ENCODE data around the gene ALG2.
"Not testable (repeated sequence)": the region's sequence is repeated elsewhere in the genome, so short reads cannot be mapped to it uniquely, and the experiment has no call there.

Gene ALG2

GRCh38 chr9:99238331-99238730 is 16.6 kb upstream of the ALG2 start:
- DNase-seq (ENCODE audit: low spot score) = no peak

DNA sequence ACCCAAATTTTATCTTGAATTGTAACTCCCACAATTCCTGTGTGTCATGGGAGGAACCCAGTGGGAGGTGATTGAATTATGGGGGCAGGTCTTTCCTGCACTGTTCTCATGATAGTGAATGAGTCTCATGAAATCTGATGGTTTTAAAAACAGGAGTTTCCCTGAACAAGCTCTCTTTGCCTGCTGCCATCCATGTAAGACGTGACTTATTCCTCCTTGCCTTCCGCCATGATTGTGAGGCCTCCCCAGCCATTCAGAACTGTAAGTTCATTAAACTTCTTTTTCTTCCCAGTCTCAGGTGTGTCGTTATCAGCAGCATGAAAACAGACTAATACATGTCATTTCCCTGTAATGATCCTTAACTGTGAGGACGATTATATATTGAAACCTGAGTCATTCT is 16.1 kb upstream of the ALG2 start:
- DNase-seq (ENCODE audit: low spot score) = not testable (repeated sequence)

- no peak for DNase-seq (ENCODE audit: low spot score)
Measured at GRCh38 chr9:99237356-99237755, 15.6 kb upstream of the ALG2 start.

GRCh38 chr9:99235926-99236634 is 14.3 kb upstream of the ALG2 start:
- no peak for DNase-seq (ENCODE audit: low spot score)

DNA sequence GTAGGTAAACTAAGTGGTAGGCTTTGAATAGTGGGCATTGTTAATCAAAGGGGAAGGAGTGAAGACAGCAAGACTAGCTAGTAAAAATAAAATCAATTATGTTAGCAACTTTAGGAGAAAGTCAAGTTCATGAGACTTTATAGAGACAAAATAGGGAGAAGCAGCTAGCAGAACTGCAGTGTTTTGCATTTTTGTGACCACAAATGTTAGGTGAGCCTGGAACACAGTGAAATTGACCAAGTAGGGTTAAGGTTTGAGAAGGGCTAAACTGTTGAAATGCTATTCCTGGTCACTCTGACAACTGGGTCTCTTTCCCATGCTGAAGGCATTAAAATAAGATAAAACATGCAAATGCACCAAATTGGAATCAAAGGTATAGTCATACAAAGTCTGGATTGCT is 13.3 kb upstream of the ALG2 start:
- DNase-seq (ENCODE audit: low spot score) = no peak

- no peak for DNase-seq (ENCODE audit: low spot score)
Measured at GRCh38 chr9:99234618-99235017, 12.9 kb upstream of the ALG2 start.

- DNase-seq (ENCODE audit: low spot score) = no peak
Measured at GRCh38 chr9:99231711-99232110, 10.0 kb upstream of the ALG2 start.

DNA sequence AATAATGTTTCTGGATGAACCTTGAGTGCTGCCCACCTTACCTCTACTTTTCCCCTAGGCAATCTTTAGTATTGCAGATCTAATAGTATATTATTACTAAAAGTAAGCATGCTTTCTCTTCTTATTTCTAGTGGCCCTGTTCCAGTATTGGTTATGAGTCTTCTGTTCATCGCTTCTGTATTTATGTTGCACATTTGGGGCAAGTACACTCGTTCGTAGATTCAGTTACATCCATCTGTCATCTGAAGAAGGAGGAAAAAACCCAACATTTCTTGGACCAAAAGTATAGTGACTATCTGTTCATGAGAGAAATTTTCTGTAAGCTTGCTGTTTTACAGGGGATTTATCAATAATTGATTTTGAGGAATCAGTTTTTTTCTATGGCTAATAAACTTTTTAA is 8.5 kb upstream of the ALG2 start:
- DNase-seq (ENCODE audit: low spot score) = no peak

DNA sequence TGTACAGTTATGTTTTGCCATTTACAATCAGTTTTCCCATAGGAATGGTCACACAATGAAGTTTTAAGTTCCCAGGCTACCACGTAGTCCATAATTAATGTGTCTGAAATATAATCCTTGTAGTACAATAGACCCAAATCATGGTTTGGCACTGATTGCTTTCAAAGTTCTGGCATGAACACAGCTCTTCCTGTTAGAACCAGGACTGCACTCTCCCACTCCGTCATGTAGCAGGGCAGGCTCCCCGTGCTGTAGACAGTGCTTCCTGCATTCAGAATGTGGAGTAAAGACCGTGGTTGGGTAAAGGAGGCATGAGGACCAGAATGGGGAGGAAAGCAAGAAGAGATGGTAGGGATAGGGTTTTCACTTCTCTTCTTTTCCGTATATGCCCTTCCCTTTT is 4.3 kb upstream of the ALG2 start:
- no peak for DNase-seq (ENCODE audit: low spot score)

DNA sequence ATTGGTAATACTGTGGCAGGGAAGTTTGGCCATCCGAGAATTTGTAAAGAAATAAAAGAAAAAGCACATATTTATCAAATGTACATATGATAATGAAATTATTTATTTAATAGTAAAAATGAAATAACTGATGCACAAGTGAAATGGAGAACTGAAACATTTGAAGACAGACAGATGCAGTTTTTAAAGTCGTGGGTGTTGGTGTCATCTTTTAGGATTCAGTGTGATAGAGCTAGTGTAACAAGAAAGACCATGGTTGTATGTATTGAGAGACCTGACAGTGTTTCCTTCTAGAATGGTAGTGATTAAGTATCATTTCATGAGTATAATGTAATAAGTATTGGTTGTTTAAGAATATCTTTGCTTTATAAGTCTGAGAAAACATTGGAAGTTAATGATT is 2.7 kb upstream of the ALG2 start:
- no peak for DNase-seq (ENCODE audit: low spot score)

DNA sequence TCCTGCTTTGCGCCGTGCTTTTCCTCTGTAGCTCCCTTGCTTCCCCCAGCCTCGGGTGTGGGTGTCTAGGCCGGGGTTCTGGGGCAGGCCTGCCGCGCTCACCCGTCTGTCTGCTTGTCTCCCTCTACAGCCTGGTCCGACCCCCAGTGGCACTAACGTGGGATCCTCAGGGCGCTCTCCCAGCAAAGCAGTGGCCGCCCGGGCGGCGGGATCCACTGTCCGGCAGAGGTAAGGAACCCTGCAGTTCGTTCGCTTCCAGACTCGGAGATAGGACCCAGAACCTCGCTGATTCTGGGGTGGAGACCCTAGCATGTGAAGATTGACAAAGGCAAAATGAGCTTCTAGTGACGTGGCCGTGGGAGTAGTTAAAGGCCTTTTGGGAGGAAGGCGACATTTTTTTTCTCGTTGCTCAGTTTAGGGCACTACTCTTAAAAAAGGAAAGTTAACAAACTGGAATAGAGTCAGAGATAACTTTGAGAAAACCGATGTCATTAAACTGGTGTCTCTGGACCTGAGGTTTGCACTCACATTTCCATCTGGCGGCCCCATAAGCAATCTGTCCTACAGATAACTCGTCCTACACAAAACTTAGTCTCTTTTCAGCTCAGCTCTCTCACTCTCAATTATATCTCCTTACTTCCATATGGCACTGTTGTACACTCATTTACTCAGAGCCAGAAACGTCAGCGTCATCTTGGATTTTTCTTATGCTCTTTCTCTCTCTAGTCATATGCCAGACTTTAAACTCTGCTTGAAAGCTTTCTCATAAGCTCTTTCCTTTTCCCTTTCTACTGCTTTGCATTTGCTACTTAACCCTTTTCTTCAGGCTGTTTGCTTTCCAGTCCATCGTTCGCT is 901 bp upstream of the ALG2 start:
- DNase-seq (ENCODE audit: low spot score) = peak; percentile 10

GRCh38 chr9:99221266-99221620 is 499 bp downstream of the ALG2 start:
- DNase-seq (ENCODE audit: low spot score) = no peak

- no peak for DNase-seq (ENCODE audit: low spot score)
Measured at GRCh38 chr9:99220011-99220410, 1.7 kb downstream of the ALG2 start.

- no peak for DNase-seq (ENCODE audit: low spot score)
Measured at GRCh38 chr9:99216073-99216472, 5.7 kb downstream of the ALG2 start.

- DNase-seq (ENCODE audit: low spot score) = no peak
Measured at GRCh38 chr9:99213197-99213596, 8.5 kb downstream of the ALG2 start.

DNA sequence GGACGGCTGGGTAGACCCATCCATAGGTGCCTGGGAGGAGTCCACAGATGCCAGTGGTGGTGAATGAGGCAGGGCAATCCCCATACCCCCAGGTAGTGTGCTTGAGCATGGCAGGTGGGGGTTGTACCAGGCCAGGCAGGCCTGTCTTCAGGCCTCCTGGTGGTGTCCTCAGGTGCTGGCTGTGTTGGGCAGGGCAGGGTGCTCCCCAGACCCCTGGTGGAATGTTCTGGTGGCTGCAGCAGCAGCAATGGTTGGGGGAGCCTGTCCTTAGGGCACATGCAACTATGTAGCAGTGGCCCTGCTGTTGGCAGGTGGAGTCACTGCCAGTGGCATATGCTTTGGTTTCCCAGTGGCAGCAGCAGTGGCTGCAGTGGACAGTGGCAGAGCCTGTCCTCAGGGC is 10.0 kb downstream of the ALG2 start:
- no peak for DNase-seq (ENCODE audit: low spot score)

DNA sequence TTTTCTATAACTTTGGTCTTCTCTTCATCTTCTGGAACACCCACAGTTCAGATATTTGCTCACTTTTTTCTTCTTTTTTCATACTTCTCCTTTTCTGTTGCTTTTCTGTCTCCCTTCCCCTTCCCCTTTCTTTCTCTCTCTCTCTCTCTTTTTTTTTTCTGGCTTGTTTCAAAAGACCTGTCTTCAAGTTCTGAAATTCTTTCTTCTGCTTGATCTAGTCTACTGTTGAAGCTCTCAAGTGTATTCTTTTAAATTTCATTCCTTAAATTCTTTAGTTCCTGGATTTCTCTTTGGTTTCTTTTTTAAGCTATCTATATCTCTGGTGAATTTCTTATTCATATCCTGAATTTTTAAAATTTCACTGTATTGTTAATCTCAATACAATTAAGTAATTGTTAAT is 11.2 kb downstream of the ALG2 start:
- no peak for DNase-seq (ENCODE audit: low spot score)

- DNase-seq (ENCODE audit: low spot score) = no peak
Measured at GRCh38 chr9:99201603-99202002, 20.1 kb downstream of the ALG2 start.

DNA sequence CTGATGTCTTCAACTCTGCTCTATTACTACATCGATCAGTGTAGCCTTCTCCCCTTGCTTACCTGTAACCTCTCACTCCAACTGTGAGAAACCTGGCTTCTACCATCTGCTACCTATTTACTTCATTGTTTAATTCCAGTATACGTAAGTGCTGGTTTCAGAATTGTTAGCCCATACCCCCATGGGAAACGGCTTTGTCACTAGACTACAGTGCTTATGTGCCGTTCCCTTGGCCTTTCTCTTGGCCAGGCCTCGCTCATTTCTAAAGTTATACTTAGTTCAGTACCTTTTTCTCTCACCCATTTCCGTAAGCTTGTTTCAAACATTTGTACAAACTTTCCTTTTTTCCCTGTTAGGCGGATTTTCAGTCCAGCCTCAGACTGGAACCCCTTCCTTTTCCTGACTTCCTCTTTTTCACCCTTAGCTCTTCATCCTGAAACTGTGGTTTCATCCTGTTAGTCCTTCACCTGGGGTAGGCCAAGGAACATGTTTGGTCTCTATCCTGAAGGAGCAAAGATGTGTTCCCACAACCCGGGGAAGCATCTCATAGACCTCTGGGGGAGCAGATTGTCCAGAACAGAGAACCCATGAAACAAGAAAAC is 21.7 kb downstream of the ALG2 start:
- no peak for DNase-seq (ENCODE audit: low spot score)

DNA sequence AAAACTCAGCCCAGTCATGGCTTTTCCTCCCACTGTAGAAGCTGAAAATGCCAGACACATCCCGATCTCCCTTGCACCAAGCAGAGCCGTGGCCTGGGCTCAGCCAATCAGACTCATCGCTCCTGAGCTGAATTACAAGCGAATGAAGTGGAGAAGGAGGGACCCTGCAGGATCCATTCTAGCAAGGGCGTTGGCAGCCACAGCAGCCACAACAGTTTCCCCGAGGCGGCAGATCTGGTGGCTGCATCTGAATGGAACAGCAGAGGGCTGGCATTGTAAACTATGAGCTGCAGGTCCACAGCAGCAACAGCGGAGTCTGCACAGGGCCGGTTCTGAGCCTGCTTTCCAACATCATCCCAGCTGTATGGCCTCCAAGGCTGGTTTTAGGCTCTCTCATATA is 23.8 kb downstream of the ALG2 start:
- DNase-seq (ENCODE audit: low spot score) = no peak

DNA sequence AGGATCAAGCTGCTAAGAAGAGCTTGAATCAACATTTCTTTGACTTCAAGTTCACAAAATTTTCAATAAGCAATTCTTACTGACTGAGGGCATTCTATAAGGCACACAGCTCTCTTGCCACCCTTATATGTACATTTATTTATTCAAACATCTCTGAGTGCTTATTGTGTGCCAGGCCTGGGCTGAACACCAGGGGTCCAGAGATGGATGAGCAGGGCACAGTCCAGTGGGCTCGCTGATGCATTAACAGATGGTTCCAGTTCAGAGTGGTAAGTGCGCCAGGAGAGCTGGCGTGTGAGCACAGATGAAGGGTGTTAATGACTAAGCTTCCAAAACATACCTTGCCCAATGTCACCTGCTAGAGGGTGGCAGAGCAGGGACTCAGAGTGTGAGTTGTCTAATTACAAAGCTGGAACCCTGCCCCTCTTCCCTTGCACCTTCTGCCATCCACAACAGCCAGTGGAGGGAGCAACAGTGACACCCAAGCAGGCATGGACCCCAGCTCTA is 24.6 kb downstream of the ALG2 start:
- DNase-seq (ENCODE audit: low spot score) = no peak

- DNase-seq (ENCODE audit: low spot score) = not testable (repeated sequence)
Measured at GRCh38 chr9:99196484-99196883, 25.3 kb downstream of the ALG2 start.

DNA sequence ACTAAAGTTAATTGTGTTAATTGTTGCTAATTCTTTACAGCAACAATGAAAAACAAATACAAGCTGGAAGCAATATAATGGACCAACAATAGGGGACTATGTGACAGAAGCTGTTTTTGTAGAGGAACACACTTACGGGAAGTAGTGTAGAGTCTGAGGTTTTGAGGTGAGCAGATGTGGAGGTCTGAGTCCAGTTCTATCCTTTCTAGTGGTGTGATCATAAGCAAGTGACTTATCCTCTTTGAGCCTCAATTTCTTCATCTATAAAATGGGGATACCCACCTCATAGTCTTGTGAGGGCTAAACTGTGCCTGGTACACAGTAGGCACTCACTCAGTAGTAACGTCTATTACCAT is 28.3 kb downstream of the ALG2 start:
- DNase-seq (ENCODE audit: low spot score) = no peak

Data from GM03348 (cell line).